T-helper 1 cell treated with Interleukin-12 subunit alpha and Interleukin-12 subunit beta and Interleukin-4 antibody, amounts not matched to agents 30 μg/mL and 1 μg/mL, for 36 hours (primary cell): ENCODE data around the gene MLANA.
"Not testable (repeated sequence)": the region's sequence is repeated elsewhere in the genome, so short reads cannot be mapped to it uniquely, and the experiment has no call there.

Experiments used
- H3K27ac Mint-ChIP-seq: one replicate; pipeline ENCODE4 v1.8.0; 2021; ENCODE audit warnings: mild to moderate bottlenecking, mixed read lengths
- H3K27me3 Mint-ChIP-seq: one replicate; pipeline ENCODE4 v1.8.0; 2021; ENCODE audit warnings: low read depth, mixed read lengths
- H3K36me3 Mint-ChIP-seq: one replicate; pipeline ENCODE4 v1.8.0; 2021; ENCODE audit warnings: low read depth, mixed read lengths
- H3K4me1 Mint-ChIP-seq: one replicate; pipeline ENCODE4 v1.8.0; 2021; ENCODE audit warnings: low read depth, mixed read lengths
- H3K4me3 Mint-ChIP-seq: one replicate; pipeline ENCODE4 v1.8.0; 2021; ENCODE audit warnings: mild to moderate bottlenecking, moderate library complexity, mixed read lengths
- H3K9me3 Mint-ChIP-seq: one replicate; pipeline ENCODE4 v1.8.0; 2021; ENCODE audit warnings: mixed read lengths

The MLANA gene

DNA sequence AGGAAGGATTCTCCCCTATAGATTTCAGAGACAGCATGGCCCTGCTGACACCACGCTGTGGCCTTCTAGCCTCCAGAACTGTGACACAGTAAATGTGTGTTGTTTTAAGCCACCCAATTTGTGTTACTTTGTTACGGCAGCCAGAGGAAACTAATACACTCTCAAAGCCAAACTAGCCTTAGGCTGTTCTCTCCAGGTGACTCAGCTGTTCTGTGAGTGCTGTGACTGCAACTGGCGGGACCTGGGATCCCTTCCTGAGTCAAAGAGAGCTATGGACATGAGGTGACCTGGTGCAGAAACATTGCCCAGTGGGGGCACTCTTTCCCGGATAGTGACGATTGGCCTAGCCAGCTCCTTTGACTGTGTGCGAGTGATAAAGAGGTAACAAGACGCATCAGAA, 14.0 kb upstream of the MLANA start:
- no peak overlapping the region for H3K27ac Mint-ChIP-seq
- H3K4me1 Mint-ChIP-seq, result peaks cover 29% of the 10 kb centered on the region
- no peaks in the 10 kb centered on the region for H3K27me3 Mint-ChIP-seq
- H3K36me3 Mint-ChIP-seq, result peaks cover 21% of the 10 kb centered on the region
- no peak overlapping the region for H3K4me3 Mint-ChIP-seq
- H3K9me3 Mint-ChIP-seq, result no peaks in the 10 kb centered on the region

- Mint-ChIP-seq H3K9me3 (peaks cover 3% of the 10 kb centered on the region), H3K4me1 (peaks cover 18% of the 10 kb centered on the region), H3K27me3 (no peaks in the 10 kb centered on the region), H3K4me3 (no peak overlapping the region), H3K36me3 (peaks cover 20% of the 10 kb centered on the region), H3K27ac (no peak overlapping the region)
Observed at GRCh38 chr9:5879419-5880181, 11.1 kb upstream of the MLANA start.

DNA sequence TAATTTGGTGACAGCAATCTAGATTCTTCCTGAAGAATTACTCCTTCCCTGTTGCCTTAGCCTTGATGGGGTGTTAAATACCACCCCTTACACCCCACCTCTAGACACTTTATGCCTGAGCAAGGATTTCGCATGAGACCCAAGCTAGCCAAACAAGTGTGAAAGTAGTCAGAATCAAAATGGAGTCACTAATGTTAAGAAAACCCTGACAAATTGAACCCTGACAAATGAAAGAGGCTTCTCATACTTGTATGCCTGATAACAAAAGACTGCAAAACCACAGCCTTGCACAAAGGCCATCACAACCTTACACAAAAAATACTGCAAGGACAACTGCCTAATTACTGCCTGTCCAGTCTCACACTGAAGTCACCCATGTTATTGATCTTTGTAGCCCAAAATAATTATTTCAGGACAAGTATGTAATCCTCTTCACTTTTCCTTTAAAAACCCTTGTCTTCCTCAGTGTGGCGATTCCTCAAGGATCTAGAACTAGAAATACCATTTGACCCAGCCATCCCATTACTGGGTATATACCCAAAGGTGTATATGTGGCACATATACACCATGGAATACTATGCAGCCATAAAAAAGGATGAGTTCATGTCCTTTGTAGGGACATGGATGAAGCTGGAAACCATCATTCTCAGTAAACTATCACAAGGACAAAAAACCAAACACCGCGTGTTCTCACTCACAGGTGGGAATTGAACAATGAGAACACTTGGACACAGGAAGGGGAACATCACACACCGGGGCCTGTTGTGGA, 8.3 kb upstream of the MLANA start:
- H3K36me3 Mint-ChIP-seq, H3K4me3 Mint-ChIP-seq, H3K9me3 Mint-ChIP-seq, H3K27me3 Mint-ChIP-seq, H3K27ac Mint-ChIP-seq: not testable (repeated sequence)
- peaks cover 14% of the 10 kb centered on the region for H3K4me1 Mint-ChIP-seq

DNA sequence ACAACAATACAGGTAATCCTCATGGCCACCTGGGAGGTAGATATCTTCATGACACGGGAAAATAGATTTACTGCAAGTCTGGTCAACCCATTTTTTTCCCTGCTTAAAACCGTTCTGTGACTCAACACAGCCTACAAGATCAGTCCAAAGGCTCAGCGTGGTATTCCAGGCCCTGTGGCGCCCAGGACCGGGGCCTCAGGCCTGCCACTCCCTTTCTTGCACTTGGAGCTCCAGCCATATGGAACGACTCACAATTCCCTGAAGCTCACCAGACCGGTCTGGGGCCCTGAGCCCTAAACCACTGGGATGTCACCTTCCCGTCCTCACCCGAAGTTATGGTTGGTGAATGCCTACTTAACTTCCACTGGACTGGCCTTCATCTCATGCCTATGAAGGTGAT, 6.5 kb upstream of the MLANA start:
- Mint-ChIP-seq H3K4me3 (no peak overlapping the region), H3K27ac (no peak overlapping the region), H3K36me3 (peaks cover 4% of the 10 kb centered on the region)

GRCh38 chr9:5886114-5886939, 4.4 kb upstream of the MLANA start:
- peaks cover 14% of the 10 kb centered on the region for H3K4me1 Mint-ChIP-seq
- peaks cover 3% of the 10 kb centered on the region for H3K9me3 Mint-ChIP-seq
- no peak overlapping the region for H3K27ac Mint-ChIP-seq
- H3K4me3 Mint-ChIP-seq, result no peak overlapping the region
- H3K27me3 Mint-ChIP-seq, result no peaks in the 10 kb centered on the region
- peaks cover 5% of the 10 kb centered on the region for H3K36me3 Mint-ChIP-seq

More for the DNA sequence above, 6.5 kb upstream of the MLANA start:
- H3K27me3 Mint-ChIP-seq, result no peaks in the 10 kb centered on the region
- H3K9me3 Mint-ChIP-seq, result peaks cover 3% of the 10 kb centered on the region
- H3K4me1 Mint-ChIP-seq, result peaks cover 14% of the 10 kb centered on the region

DNA sequence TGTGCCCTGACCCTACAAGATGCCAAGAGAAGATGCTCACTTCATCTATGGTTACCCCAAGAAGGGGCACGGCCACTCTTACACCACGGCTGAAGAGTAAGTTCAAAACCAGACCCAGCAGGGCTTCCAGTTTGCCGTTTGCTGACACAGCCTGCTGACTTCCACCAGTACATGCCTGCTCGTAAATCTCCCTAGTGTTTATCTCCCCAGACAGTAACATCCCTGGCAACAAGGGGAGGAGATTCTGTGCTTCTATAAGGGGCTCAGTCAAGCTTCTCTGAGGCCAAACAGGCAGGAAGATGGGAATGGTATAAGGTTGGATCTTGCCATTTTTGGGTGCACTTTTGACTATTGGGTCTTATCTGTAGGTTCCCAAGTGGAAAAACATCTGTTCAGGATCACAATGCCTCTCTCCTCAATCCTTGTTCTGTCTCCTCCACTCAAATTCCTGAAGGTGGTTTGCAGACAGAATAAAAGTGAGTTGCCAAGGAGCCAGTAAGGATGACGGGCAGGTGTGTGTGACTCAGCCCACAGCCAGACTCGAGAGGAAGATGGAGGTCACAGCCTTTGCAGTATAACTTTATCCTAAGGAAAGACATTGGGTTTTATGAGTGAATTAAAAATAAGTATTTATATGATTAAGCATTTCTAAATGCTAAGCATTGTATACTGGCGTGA, 1.9 kb downstream of the MLANA start:
- H3K36me3 Mint-ChIP-seq, result peaks cover 6% of the 10 kb centered on the region
- no peaks in the 10 kb centered on the region for H3K4me1 Mint-ChIP-seq
- H3K4me3 Mint-ChIP-seq, result no peak overlapping the region
- no peaks in the 10 kb centered on the region for H3K27me3 Mint-ChIP-seq
- H3K9me3 Mint-ChIP-seq, result no peaks in the 10 kb centered on the region
- no peak overlapping the region for H3K27ac Mint-ChIP-seq

GRCh38 chr9:5893134-5893505, 2.4 kb downstream of the MLANA start:
- Mint-ChIP-seq H3K36me3 (peaks cover 6% of the 10 kb centered on the region), H3K4me3 (no peak overlapping the region), H3K27me3 (no peaks in the 10 kb centered on the region), H3K9me3 (no peaks in the 10 kb centered on the region), H3K4me1 (peaks cover under 1% of the 10 kb centered on the region), H3K27ac (no peak overlapping the region)

DNA sequence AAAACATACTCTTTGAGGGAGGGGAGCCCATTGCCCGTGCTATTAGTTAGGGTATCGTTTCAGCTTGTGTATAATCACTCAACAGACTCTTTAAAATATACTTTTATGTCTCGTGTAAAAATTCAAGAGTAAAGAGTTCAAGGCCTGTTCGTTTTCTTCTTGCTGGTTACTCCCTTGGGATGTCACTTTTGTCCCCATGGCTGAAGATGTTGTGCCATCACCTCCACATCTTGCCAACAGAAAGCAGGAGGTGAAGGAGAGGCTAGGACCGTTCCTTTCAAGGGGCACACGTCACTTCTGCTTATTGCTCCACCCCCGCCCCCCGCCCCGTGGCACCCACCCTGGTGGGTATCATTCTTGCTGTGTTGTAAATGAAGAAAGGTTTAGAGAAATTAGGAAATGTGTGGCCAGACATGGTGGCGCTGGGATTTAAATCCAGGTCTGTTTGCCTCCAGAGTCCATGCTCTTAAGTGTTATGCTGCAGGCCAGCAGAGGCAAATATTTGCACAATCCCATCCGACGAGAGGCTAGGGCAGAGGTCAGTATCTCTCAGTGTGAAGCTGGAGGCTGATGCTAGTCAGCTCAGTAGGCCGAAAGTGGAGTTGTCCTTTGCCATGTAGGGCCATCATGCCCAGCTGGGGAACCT, 3.0 kb downstream of the MLANA start:
- no peak overlapping the region for H3K27ac Mint-ChIP-seq
- H3K4me3 Mint-ChIP-seq, result no peak overlapping the region
- H3K4me1 Mint-ChIP-seq, result peaks cover 2% of the 10 kb centered on the region
- no peaks in the 10 kb centered on the region for H3K27me3 Mint-ChIP-seq
- H3K9me3 Mint-ChIP-seq, result no peaks in the 10 kb centered on the region
- peaks cover 12% of the 10 kb centered on the region for H3K36me3 Mint-ChIP-seq

DNA sequence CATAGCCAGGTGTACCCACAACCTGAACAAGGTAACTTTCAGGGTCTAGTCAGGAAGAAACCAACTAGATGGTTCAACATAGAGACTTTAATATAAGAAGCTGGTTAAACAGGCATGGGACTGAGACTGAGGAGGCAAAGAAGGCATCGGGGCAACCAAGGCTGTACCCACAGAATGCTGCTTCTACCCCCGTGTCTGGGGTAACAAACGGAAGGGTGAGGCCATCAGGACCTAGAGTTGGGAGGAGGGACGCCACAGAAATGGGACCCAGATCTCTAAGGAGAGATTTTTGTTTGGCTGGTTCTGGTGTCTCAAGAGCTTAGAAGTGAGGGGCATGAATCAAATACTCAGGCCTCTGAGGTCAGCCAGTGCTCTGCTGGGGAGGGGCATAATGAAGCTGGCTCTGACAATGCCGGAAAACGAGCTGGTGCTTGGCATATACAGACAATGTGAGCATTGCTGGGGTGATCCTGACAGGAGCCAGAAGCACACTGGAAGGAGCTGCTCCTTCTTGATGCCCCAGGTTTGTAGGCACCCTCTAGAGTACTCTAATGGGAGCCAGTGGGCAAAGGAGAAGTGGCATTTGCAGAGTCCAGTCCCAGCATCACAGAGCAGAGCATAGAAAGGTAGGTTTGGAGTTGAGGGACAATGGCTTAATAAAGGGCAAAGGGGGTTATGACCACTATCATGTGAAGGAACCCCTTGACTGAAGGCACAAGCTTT, 3.7 kb downstream of the MLANA start:
- Mint-ChIP-seq H3K27ac (no peak overlapping the region), H3K27me3 (no peaks in the 10 kb centered on the region), H3K9me3 (no peaks in the 10 kb centered on the region), H3K4me3 (no peak overlapping the region), H3K36me3 (peaks cover 14% of the 10 kb centered on the region), H3K4me1 (peaks cover 5% of the 10 kb centered on the region)

DNA sequence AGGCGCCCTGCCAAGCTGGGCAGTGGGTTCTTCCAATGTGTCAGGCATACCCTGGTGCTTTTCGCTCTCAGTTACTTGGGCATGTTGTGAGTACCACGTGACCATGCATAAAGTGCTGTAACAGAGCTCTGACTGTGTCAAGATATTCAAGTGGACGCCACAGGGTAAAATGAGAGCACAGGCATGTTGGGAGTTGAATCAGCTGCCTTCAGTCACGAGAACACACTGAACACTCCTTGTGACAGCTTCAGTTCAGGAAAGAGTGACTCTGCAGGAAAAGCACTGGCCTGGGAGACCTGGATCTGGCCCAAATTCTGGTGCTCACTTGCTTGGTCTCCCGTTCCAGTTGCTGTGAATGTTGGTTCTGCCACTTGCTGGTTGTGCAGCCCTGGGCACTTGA, 5.1 kb downstream of the MLANA start:
- Mint-ChIP-seq H3K4me1 (peaks cover 5% of the 10 kb centered on the region), H3K9me3 (no peaks in the 10 kb centered on the region), H3K36me3 (peaks cover 12% of the 10 kb centered on the region), H3K27me3 (no peaks in the 10 kb centered on the region), H3K27ac (no peak overlapping the region), H3K4me3 (no peak overlapping the region)

DNA sequence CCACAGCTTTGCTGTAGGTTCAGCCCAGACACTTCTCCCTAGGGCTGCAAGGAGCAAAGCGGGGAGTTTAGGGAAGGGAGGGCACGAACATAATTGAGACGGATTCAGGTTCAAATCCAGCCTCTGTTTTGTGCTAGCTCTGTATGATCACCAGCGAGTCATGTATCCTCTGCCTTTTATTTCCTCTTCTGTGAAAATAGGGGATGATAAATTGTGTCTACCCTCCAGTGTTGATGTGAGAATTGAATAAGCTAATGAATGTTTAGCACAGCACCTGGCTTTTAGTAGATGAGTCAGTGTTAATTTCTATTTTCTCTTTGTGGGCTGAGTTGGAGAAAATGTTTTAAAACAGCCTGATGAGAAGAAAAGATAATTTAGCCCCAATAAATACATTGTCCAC, 6.2 kb downstream of the MLANA start:
- Mint-ChIP-seq H3K4me3 (no peak overlapping the region), H3K9me3 (no peaks in the 10 kb centered on the region), H3K4me1 (peaks cover 5% of the 10 kb centered on the region), H3K27ac (no peak overlapping the region), H3K27me3 (no peaks in the 10 kb centered on the region), H3K36me3 (peaks cover 12% of the 10 kb centered on the region)

DNA sequence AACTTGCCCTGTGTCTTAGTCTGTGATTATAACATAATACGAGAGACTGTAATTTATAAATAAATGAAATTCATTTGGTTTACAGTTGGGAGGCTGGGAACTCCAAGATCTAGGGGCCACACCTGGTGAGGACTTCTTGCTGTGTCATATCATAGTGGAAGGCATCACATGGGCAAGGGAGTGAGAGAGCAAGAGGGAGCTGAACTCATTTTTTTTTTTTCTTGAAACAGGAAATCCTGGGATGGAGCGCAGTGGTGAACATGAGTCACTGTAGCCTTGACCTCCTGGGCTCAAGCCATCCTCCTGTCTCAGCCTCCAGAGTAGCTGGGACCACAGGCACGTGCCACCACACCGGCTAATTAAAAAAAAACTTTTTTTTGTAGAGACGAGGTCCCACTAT, 7.2 kb downstream of the MLANA start:
- peaks cover 14% of the 10 kb centered on the region for H3K36me3 Mint-ChIP-seq
- H3K4me1 Mint-ChIP-seq, result peaks cover 5% of the 10 kb centered on the region
- H3K27me3 Mint-ChIP-seq, result no peaks in the 10 kb centered on the region
- H3K9me3 Mint-ChIP-seq, result no peaks in the 10 kb centered on the region
- H3K27ac Mint-ChIP-seq, result no peak overlapping the region
- H3K4me3 Mint-ChIP-seq, result no peak overlapping the region

DNA sequence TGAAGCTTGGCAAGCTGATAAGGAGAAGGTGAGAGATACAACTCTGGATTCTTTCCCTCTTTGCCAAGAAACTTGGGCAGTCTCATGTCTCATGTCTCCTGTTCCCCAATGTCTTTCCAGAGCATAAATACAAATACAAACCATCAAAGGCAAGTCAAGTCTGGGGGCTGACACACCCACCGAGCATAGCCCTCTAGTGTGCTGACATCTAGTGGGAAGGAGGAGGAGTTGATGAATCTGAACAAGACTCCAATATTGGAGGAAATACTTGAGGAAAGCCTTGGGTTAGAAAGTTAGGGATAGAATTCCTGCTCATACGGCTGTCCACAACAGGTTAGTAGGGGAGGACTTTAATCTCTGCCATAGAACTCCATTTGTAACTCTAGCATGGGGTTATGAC, 8.6 kb downstream of the MLANA start:
- Mint-ChIP-seq H3K4me1 (peaks cover 5% of the 10 kb centered on the region), H3K27ac (no peak overlapping the region)

More for the DNA sequence above, 8.6 kb downstream of the MLANA start:
- H3K4me3 Mint-ChIP-seq, result no peak overlapping the region
- peaks cover 23% of the 10 kb centered on the region for H3K36me3 Mint-ChIP-seq
- no peaks in the 10 kb centered on the region for H3K27me3 Mint-ChIP-seq
- no peaks in the 10 kb centered on the region for H3K9me3 Mint-ChIP-seq
